Sigmoid colon (tissue), 4 donors: ENCODE data around the gene LCE1B.

Experiments
- EP300 ChIP-seq, 4 donors: sonication (generic); formaldehyde crosslinking; IDR thresholded peaks; one replicate each; pipeline ENCODE4 v1.6.1; 2017; ENCODE audit warnings: antibody characterized with exemption in 4 of 4
- POLR2A ChIP-seq, 2 donors: fragments of 450-650 bp; IDR thresholded peaks; one replicate each; pipeline ENCODE4 v1.6.1; 2016; ENCODE audit warnings: antibody characterized with exemption in 2 of 2, mild to moderate bottlenecking in 2 of 2, moderate library complexity in 2 of 2
- TF ChIP-seq, protein P1 (sequence below), 4 experiments: fragments of 450-650 bp in 3 of 4; fragments of 200-600 bp in 1 of 4; IDR thresholded peaks; one replicate each; pipeline ENCODE4 v1.5.1; 2016 to 2019; ENCODE audit warnings: antibody characterized with exemption in 4 of 4, mild to moderate bottlenecking in 3 of 4, moderate library complexity in 2 of 4

DNA sequence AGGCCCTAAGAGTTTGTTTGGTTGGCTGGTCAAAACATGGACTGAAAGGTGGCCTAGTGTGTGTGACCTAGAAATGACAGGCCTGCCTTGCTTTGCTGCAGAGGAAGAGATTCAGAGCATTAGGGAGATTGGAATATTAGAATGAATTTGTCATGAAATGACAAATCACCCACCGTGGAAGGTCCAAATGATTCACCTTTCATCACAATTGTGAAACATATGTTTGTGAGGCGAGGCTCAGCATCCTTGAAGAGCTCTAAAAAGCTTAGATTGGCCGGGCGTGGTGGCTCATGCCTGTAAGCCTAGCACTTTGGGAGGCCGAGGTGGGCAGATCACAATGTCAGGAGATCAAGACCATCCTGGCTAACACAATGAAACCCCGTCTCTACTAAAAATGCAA lies 5.5 kb downstream of the LCE1B start:
- no peak for TF ChIP-seq POLR2A (IDR thresholded peaks at IDR 0.05)
- TF ChIP-seq, protein P1, sequence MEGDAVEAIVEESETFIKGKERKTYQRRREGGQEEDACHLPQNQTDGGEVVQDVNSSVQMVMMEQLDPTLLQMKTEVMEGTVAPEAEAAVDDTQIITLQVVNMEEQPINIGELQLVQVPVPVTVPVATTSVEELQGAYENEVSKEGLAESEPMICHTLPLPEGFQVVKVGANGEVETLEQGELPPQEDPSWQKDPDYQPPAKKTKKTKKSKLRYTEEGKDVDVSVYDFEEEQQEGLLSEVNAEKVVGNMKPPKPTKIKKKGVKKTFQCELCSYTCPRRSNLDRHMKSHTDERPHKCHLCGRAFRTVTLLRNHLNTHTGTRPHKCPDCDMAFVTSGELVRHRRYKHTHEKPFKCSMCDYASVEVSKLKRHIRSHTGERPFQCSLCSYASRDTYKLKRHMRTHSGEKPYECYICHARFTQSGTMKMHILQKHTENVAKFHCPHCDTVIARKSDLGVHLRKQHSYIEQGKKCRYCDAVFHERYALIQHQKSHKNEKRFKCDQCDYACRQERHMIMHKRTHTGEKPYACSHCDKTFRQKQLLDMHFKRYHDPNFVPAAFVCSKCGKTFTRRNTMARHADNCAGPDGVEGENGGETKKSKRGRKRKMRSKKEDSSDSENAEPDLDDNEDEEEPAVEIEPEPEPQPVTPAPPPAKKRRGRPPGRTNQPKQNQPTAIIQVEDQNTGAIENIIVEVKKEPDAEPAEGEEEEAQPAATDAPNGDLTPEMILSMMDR (IDR thresholded peaks at IDR 0.05): no peak
- TF ChIP-seq EP300 (IDR thresholded peaks at IDR 0.05): no peak
